HG03520 (cell line): ENCODE data around the gene SNX14.

ENCODE experiments used
- ATAC-seq: cut with Tn5 transposase; IDR thresholded peaks from one replicate; pipeline ENCODE4 v1.9.1; 2021; ENCODE audit warnings: mild to moderate bottlenecking, moderate library complexity; ENCODE audit not compliant: unreplicated experiment

SNX14 gene

GRCh38 chr6:85465762-85466161 lies 127.9 kb downstream of the SNX14 start:
- ATAC-seq: peak; percentile 42

- ATAC-seq: no peak
Measured at GRCh38 chr6:85464722-85465150, 128.9 kb downstream of the SNX14 start.

GRCh38 chr6:85464260-85464644 lies 129.4 kb downstream of the SNX14 start:
- no peak for ATAC-seq

- no peak for ATAC-seq
Measured at GRCh38 chr6:85463621-85464259, 129.9 kb downstream of the SNX14 start.

- no peak for ATAC-seq
Measured at GRCh38 chr6:85462673-85463072, 131.0 kb downstream of the SNX14 start.

GRCh38 chr6:85461798-85462170 lies 131.9 kb downstream of the SNX14 start:
- peak; percentile 9 for ATAC-seq

- peak; percentile 84 for ATAC-seq
Measured at GRCh38 chr6:85460921-85461797, 132.5 kb downstream of the SNX14 start.

GRCh38 chr6:85460154-85460920 lies 133.3 kb downstream of the SNX14 start:
- no peak for ATAC-seq

- no peak for ATAC-seq
Measured at GRCh38 chr6:85459224-85459901, 134.3 kb downstream of the SNX14 start.

GRCh38 chr6:85458782-85459181 lies 134.9 kb downstream of the SNX14 start:
- ATAC-seq: no peak

GRCh38 chr6:85458184-85458583 lies 135.5 kb downstream of the SNX14 start:
- no peak for ATAC-seq

GRCh38 chr6:85456782-85457181 lies 136.9 kb downstream of the SNX14 start:
- no peak for ATAC-seq
